Trophoblast cell (in vitro differentiated cells and primary cell): Measurements from ENCODE around the gene YY1AP1.
"Not testable (repeated sequence)": the region's sequence is repeated elsewhere in the genome, so short reads cannot be mapped to it uniquely, and the experiment has no call there.

Experiments
- DNase-seq, 2 donors: peaks; one replicate each; pipeline ENCODE4 v3.0.0-alpha.2; 2016
- H2AFZ ChIP-seq: 2 replicates; pipeline ENCODE4 v1.6.1; 2013; ENCODE audit warnings: low read length, moderate library complexity, mild to moderate bottlenecking; ENCODE audit not compliant: insufficient read depth, poor library complexity
- H2AK5ac ChIP-seq: 2 replicates; pipeline ENCODE4 v1.6.1; 2013; ENCODE audit warnings: mild to moderate bottlenecking, low read length
- H2BK120ac ChIP-seq: 2 replicates; pipeline ENCODE4 v1.6.1; 2013; ENCODE audit warnings: low read length, mild to moderate bottlenecking, moderate library complexity; ENCODE audit not compliant: insufficient read depth, poor library complexity
- H2BK12ac ChIP-seq: 2 replicates; pipeline ENCODE4 v1.6.1; 2013; ENCODE audit warnings: mild to moderate bottlenecking, low read length, moderate library complexity
- H2BK5ac ChIP-seq: 2 replicates; pipeline ENCODE4 v1.6.1; 2013; ENCODE audit warnings: low read length, low read depth, moderate library complexity, mild to moderate bottlenecking; ENCODE audit not compliant: poor library complexity
- H3K14ac ChIP-seq: 2 replicates; pipeline ENCODE4 v1.6.1; 2013; ENCODE audit warnings: mild to moderate bottlenecking, low read length
- H3K18ac ChIP-seq: 2 replicates; pipeline ENCODE4 v1.6.1; 2013; ENCODE audit warnings: mild to moderate bottlenecking, low read length
- H3K23ac ChIP-seq: 2 replicates; pipeline ENCODE4 v1.6.1; 2013; ENCODE audit warnings: low read length
- H3K27ac ChIP-seq: 2 replicates; pipeline ENCODE4 v1.5.1; 2013; ENCODE audit warnings: low read depth, mild to moderate bottlenecking, inconsistent platforms, low read length, moderate library complexity
- H3K27me3 ChIP-seq: 2 replicates; pipeline ENCODE4 v1.6.1; 2013; ENCODE audit warnings: inconsistent platforms, mild to moderate bottlenecking, low read length, moderate library complexity; ENCODE audit not compliant: insufficient read depth
- H3K36me3 ChIP-seq, 2 experiments: 1 replicate in 1 of 2; 2 replicates in 1 of 2; pipeline ENCODE4 v1.6.1; 2013; ENCODE audit warnings: low read length in 2 of 2, mild to moderate bottlenecking in 2 of 2, moderate library complexity in 1 of 2; ENCODE audit not compliant: insufficient read depth in 2 of 2, control insufficient read depth in 1 of 2
- H3K4ac ChIP-seq: 2 replicates; pipeline ENCODE4 v1.6.1; 2013; ENCODE audit warnings: low read depth, mild to moderate bottlenecking, low read length, moderate library complexity
- H3K4me1 ChIP-seq, 2 experiments: 1 replicate in 1 of 2; 2 replicates in 1 of 2; pipeline ENCODE4 v1.6.1; 2013; ENCODE audit warnings: low read length in 2 of 2, mild to moderate bottlenecking in 2 of 2, moderate library complexity in 1 of 2; ENCODE audit not compliant: insufficient read depth in 2 of 2, control insufficient read depth in 1 of 2
- H3K4me2 ChIP-seq: 2 replicates; pipeline ENCODE4 v1.6.1; 2013; ENCODE audit warnings: inconsistent platforms, mild to moderate bottlenecking, low read length, moderate library complexity
- H3K4me3 ChIP-seq: 2 replicates; pipeline ENCODE4 v1.5.1; 2013; ENCODE audit warnings: mild to moderate bottlenecking, low read depth, low read length, inconsistent platforms
- H3K79me1 ChIP-seq: one replicate; pipeline ENCODE4 v1.6.1; 2013; ENCODE audit warnings: low read length
- H3K79me2 ChIP-seq: 2 replicates; pipeline ENCODE4 v1.6.1; 2013; ENCODE audit warnings: low read length, mild to moderate bottlenecking; ENCODE audit not compliant: control insufficient read depth, insufficient read depth, poor library complexity
- H3K9ac ChIP-seq: 2 replicates; pipeline ENCODE4 v1.6.1; 2013; ENCODE audit warnings: mild to moderate bottlenecking, low read length
- H3K9me3 ChIP-seq: 2 replicates; pipeline ENCODE4 v1.6.1; 2013; ENCODE audit warnings: low read depth, mild to moderate bottlenecking, control low read depth, inconsistent platforms, low read length; ENCODE audit not compliant: insufficient read depth
- H4K12ac ChIP-seq: 2 replicates; pipeline ENCODE4 v1.6.1; 2013; ENCODE audit warnings: low read depth, mild to moderate bottlenecking, low read length, moderate library complexity
- H4K8ac ChIP-seq: 2 replicates; pipeline ENCODE4 v1.6.1; 2013; ENCODE audit warnings: low read depth, mild to moderate bottlenecking, low read length, moderate library complexity
- H4K91ac ChIP-seq: one replicate; pipeline ENCODE4 v1.6.1; 2013; ENCODE audit warnings: low read depth, mild to moderate bottlenecking, low read length, moderate library complexity
- WGBS: extraction: QIAGEN DNeasy Blood & Tissue Kit; methylation state at CpG from one replicate; pipeline ENCODE4 v1.1.7; 2013; ENCODE audit warnings: missing lambda C conversion rate; ENCODE audit not compliant: insufficient read length, insufficient coverage; ENCODE audit errors: extremely low coverage; 5-methylcytosine and 5-hydroxymethylcytosine counted together

YY1AP1 gene

DNA sequence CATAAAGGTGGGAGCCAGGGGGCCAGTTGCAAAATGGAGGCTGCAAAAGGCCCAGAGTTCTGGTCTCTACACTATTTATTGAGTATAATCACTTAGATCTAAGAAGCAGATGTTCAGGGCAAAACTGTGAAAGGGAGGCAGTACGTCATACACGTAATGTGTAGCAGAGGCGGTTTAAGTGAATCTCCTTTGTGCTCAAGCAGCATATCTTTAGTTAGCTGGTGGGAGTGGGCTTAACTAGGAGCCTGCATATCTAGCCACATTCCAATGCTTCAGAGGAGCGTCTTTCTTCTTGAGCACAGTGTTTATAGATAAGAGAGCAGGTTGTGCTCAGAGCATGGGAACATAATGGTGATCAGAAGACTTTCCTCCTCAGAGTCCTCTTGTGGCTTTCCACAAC is 10.5 kb upstream of the YY1AP1 start:
- not testable (repeated sequence) for H3K4ac ChIP-seq, H3K79me2 ChIP-seq, H3K9me3 ChIP-seq, H3K27me3 ChIP-seq, H2AK5ac ChIP-seq, H3K23ac ChIP-seq, H3K18ac ChIP-seq, H3K14ac ChIP-seq, H3K9ac ChIP-seq, H3K4me1 ChIP-seq, H4K12ac ChIP-seq, H2BK12ac ChIP-seq, H3K4me3 ChIP-seq, H3K4me2 ChIP-seq, H2AFZ ChIP-seq, H4K8ac ChIP-seq, H3K79me1 ChIP-seq, H2BK120ac ChIP-seq, H3K36me3 ChIP-seq
- Histone ChIP-seq H2BK5ac (peak overlapping the region; percentile 3), H3K27ac (peak overlapping the region; percentile 28), H4K91ac (peak overlapping the region; percentile 5)
- no CpG with 5 or more reads among the region's 4 CpGs for WGBS
- DNase-seq: peak; percentile 66 to 88

DNA sequence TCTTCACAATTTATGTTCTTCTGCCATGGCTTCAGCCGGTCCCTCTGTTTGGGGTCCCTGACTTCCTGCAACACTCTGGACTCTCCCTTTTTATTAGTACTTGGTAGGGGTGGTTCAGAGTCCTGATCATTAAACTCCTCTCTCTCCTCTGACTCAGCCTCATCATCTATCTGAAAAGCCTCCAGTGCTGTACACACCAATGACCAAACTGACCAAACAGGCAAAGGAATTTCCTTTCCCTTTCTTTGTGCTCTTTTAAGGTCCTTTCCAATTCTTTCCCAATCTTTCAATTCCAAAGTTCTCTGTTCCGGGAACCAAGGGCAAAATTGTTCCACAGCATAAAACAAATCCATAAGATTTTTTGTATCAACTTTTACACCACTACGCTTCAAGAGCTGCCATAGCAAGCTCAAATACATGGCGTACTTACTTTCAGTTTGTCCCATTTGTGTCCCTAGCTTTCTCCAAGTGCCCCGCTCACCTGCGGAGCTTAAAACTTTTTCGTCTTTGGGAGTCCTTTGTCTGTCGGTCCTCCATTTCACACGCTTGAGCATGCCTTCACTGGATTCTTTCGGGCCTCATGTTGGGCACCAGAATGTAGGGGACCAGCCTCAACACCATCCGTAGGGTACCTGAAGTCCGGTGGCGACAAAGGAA is 9.9 kb upstream of the YY1AP1 start:
- H4K12ac ChIP-seq: no peak overlapping the region
- peak overlapping the region; percentile 1 for H3K4ac ChIP-seq
- DNase-seq: peak; percentile 47 to 85

DNA sequence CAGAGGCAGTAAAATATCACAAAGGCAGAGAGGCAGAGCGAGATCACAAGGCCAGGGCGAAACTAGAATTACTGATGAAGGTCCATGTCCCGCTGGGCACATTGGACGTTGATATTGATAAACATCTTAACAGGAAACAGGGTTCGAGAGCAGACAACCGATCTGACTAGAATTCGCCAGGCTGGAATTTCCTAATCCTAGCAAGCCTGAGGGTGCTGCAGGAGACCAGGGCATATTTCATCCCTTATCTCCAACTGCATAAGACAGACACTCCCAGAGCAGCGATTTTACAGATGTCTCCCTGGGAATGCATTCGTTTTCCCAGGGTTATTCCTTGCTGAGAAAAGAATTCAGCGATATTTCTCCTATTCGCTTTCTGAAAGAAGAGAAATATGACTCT is 9.0 kb upstream of the YY1AP1 start:
- not testable (repeated sequence) for H3K79me1 ChIP-seq, H3K9ac ChIP-seq, H3K4me1 ChIP-seq, H3K79me2 ChIP-seq, H3K36me3 ChIP-seq, H4K12ac ChIP-seq, H3K9me3 ChIP-seq, H2BK120ac ChIP-seq, H4K91ac ChIP-seq, H3K27me3 ChIP-seq, H3K23ac ChIP-seq, H2BK12ac ChIP-seq, H3K4me3 ChIP-seq, H3K4me2 ChIP-seq, H2AFZ ChIP-seq, H4K8ac ChIP-seq, H2AK5ac ChIP-seq, H3K18ac ChIP-seq, H2BK5ac ChIP-seq, H3K4ac ChIP-seq, H3K14ac ChIP-seq
- WGBS: no CpG with 5 or more reads among the region's 11 CpGs
- DNase-seq: peak; percentile 44 to 78
- peak overlapping the region; percentile 56 for H3K27ac ChIP-seq

More for the DNA sequence above, 9.9 kb upstream of the YY1AP1 start:
- no peak overlapping the region for H4K8ac ChIP-seq
- no CpG with 5 or more reads among the region's 13 CpGs for WGBS
- peaks cover 0 to 3% of the 10 kb centered on the region in 2 experiments for H3K4me1 ChIP-seq
- peak overlapping the region; percentile 3 for H2BK5ac ChIP-seq
- H3K9me3 ChIP-seq: peaks cover 5% of the 10 kb centered on the region
- no peaks in the 10 kb centered on the region for H3K27me3 ChIP-seq
- H3K36me3 ChIP-seq: peaks cover 4 to 9% of the 10 kb centered on the region in 2 experiments
- H3K14ac ChIP-seq: peak overlapping the region; percentile 2
- H2AFZ ChIP-seq: no peak overlapping the region
- no peak overlapping the region for H2AK5ac ChIP-seq
- H3K79me1 ChIP-seq: peaks cover 3% of the 10 kb centered on the region
- peak overlapping the region; percentile 28 for H3K27ac ChIP-seq
- peaks cover 9% of the 10 kb centered on the region for H3K79me2 ChIP-seq
- H2BK12ac ChIP-seq: no peak overlapping the region
- no peak overlapping the region for H2BK120ac ChIP-seq
- peak overlapping the region; percentile 5 for H4K91ac ChIP-seq
- H3K4me2 ChIP-seq: no peak overlapping the region
- no peak overlapping the region for H3K18ac ChIP-seq
- H3K23ac ChIP-seq: no peak overlapping the region
- no peak overlapping the region for H3K9ac ChIP-seq
- H3K4me3 ChIP-seq: no peak overlapping the region

DNA sequence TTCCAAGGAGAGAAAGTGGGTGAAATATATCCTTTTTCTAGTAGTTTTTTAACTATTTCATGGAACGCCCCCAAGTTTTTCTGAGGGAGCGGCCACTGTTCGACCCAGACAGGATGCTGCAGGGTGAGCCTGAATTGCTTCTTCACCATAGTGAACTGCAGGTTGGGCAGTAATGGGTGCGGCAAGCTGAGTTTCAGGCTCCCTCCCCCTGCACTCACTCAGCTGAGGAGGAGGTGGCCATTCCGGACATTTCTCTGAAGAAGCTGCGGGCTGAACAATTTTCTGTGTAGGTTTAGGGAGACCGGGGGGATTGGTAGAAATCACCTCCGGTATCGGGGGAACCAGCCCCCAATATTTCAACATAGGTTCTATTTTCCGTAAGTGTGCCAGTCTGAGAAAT is 8.5 kb upstream of the YY1AP1 start:
- H3K36me3 ChIP-seq: peaks cover 4 to 9% of the 10 kb centered on the region in 2 experiments
- H3K23ac ChIP-seq: no peak overlapping the region
- peak overlapping the region; percentile 39 for H4K91ac ChIP-seq
- H2AK5ac ChIP-seq: no peak overlapping the region
- H2AFZ ChIP-seq: no peak overlapping the region
- H3K4me2 ChIP-seq: no peak overlapping the region
- peak; percentile 58 to 80 for DNase-seq
- H3K27ac ChIP-seq: peak overlapping the region; percentile 56
- H3K79me2 ChIP-seq: peaks cover 9% of the 10 kb centered on the region
- peak overlapping the region; percentile 89 for H3K4ac ChIP-seq
- H3K18ac ChIP-seq: no peak overlapping the region
- no CpG with 5 or more reads among the region's 10 CpGs for WGBS
- no peak overlapping the region for H2BK12ac ChIP-seq
- H4K8ac ChIP-seq: no peak overlapping the region
- H3K4me3 ChIP-seq: no peak overlapping the region
- no peak overlapping the region for H2BK120ac ChIP-seq
- no peak overlapping the region for H4K12ac ChIP-seq
- no peak overlapping the region for H2BK5ac ChIP-seq
- peaks cover 0 to 3% of the 10 kb centered on the region in 2 experiments for H3K4me1 ChIP-seq
- no peak overlapping the region for H3K9ac ChIP-seq
- no peak overlapping the region for H3K14ac ChIP-seq
- H3K9me3 ChIP-seq: peaks cover 5% of the 10 kb centered on the region
- peaks cover 3% of the 10 kb centered on the region for H3K79me1 ChIP-seq
- H3K27me3 ChIP-seq: no peaks in the 10 kb centered on the region
